Activated CD8-positive, alpha-beta memory T cell treated with anti-CD3 and anti-CD28 coated beads, Interleukin-2, amount 10 ng/mL, durations not matched to agents 7 days and 5 days (primary cell): ENCODE measurements around the gene COL28A1. TPM values are rescaled to one million over a fixed set of nuclear protein-coding genes. Genes with fewer than 3 reads are reported as not detected.

Experiments used
- ATAC-seq: fragments of 150-1000 bp; cut with Tn5 transposase; one replicate; pipeline ENCODE4 v1.10.0; 2021; ENCODE audit warnings: moderate library complexity
- CTCF ChIA-PET: fragments of 350-600 bp; sonication (Branson Sonifier 250); formaldehyde crosslinking; loops from one replicate; lab custom pipeline; 2021; ENCODE audit warnings: antibody characterized with exemption; lab: Charles Lee
- DNase-seq: peaks from one replicate; pipeline ENCODE4 v3.0.0-alpha.2; 2020
- H3K27ac Mint-ChIP-seq: one replicate; pipeline ENCODE4 v1.8.0; 2021; ENCODE audit warnings: mild to moderate bottlenecking, mixed read lengths
- H3K27me3 Mint-ChIP-seq: one replicate; pipeline ENCODE4 v1.8.0; 2021; ENCODE audit warnings: mixed read lengths
- H3K36me3 Mint-ChIP-seq: one replicate; pipeline ENCODE4 v1.8.0; 2021; ENCODE audit warnings: mild to moderate bottlenecking, mixed read lengths
- H3K4me1 Mint-ChIP-seq: one replicate; pipeline ENCODE4 v1.8.0; 2021; ENCODE audit warnings: mixed read lengths
- H3K4me3 Mint-ChIP-seq: one replicate; pipeline ENCODE4 v1.8.0; 2021; ENCODE audit warnings: mild to moderate bottlenecking, moderate library complexity, mixed read lengths
- H3K9me3 Mint-ChIP-seq: one replicate; pipeline ENCODE4 v1.8.0; 2022; ENCODE audit warnings: low read depth, mixed read lengths
- total RNA-seq, 2 experiments: library from RNA; stranded (reverse); gene quantifications; one replicate each; pipeline ENCODE4 v1.2.3, GENCODE V29; 2021

COL28A1 gene
- total RNA-seq, 2 experiments from 2014 or later, result not detected

DNA sequence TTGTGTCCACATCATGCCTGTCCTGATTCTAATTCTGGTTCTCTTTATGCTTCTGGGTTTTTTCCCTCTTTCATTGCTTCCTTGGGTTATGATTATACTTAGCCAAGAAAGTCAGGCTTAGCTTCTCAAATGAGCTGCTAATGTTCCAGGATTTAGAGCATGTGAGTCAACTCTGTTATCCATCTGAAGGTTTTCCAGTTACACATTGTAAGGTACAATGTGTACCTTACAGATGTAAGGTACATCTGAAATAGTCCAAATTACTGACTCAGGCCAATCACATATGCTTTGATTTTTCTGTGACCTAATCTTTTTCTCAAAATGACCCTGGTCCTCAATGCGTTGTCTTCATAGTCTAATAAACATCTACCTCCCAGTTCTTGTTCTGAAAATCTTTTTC is 17.7 kb upstream of the COL28A1 start:
- DNase-seq (no peak), ATAC-seq (no peak)
- H3K4me1 Mint-ChIP-seq, result no peaks in the 10 kb centered on the region
- peaks cover 7% of the 10 kb centered on the region for H3K36me3 Mint-ChIP-seq
- H3K4me3 Mint-ChIP-seq, result no peak overlapping the region
- CTCF ChIA-PET, result interaction anchor here (0.8 kb wide), 1 partner anchor 450 kb away, joined by 3 read pairs; no protein-coding TSS in a partner anchor
- H3K27me3 Mint-ChIP-seq, result peaks cover 3% of the 10 kb centered on the region
- no peak overlapping the region for H3K27ac Mint-ChIP-seq
- peaks cover 2% of the 10 kb centered on the region for H3K9me3 Mint-ChIP-seq

DNA sequence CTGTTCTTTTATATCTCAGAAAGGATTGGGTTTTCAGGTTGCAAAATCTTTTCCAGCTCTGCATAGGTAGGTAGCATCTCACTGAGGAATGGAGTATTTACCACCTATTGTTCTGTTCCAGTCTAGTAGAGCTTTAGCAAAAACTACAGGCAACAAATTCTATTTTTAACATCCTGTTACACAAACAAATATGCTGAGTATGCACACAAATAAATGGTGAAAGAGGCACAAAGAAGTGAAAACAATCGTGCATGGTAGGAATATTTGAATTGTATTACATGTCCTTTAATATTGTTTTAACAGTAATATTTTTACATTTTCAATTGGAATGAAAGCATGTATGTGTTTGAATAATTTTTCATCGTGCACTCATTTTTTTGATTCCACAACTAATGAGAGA is 16.5 kb upstream of the COL28A1 start:
- H3K4me1 Mint-ChIP-seq, result no peaks in the 10 kb centered on the region

DNA sequence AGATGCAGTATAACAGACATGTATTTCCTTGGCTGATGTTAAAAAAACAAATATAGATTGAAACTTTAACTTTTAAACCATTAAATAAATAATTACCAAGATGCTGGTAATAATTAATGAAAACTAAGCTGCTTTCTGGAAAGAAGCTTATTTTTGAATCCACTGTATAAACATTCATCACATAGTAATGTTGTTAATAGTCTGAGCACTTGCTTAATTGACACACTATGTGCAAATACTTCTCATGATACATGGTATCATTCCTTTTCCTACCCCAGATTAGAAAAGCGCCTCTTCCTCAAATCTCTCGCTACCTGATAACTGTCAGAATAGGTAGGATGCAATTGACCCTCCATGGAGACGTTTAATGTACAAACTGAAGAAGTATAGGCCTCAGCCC is 15.0 kb upstream of the COL28A1 start:
- ATAC-seq (no peak), DNase-seq (no peak)
- Mint-ChIP-seq H3K27me3 (peaks cover 4% of the 10 kb centered on the region), H3K4me1 (no peaks in the 10 kb centered on the region), H3K9me3 (no peaks in the 10 kb centered on the region), H3K27ac (no peak overlapping the region), H3K36me3 (no peaks in the 10 kb centered on the region), H3K4me3 (no peak overlapping the region)
- CTCF ChIA-PET, result no interaction called here

More for the DNA sequence above, 16.5 kb upstream of the COL28A1 start:
- Mint-ChIP-seq H3K27me3 (peaks cover 4% of the 10 kb centered on the region), H3K27ac (no peak overlapping the region), H3K9me3 (no peaks in the 10 kb centered on the region), H3K36me3 (no peaks in the 10 kb centered on the region), H3K4me3 (no peak overlapping the region)
- DNase-seq (no peak), ATAC-seq (no peak)
- CTCF ChIA-PET, result no interaction called here

DNA sequence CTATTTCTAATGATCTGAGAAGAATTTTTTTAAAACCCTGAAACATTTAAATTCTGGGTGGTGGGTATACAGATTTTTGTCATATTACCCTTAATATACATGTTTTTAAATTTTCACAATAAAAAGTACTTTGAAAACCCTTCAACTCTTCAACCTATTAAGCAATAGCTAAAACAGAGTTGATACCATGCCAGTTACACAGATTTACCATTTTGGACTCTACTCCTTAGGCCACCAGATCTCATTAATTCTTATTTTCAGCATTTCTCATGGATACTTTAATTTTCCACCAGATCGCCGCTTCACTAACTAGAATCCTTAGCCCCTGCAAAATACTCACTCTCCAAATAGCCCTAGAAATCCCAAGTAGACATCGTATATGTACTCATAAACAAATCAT is 12.7 kb upstream of the COL28A1 start:
- no peak for ATAC-seq
- Mint-ChIP-seq H3K4me1 (no peaks in the 10 kb centered on the region), H3K36me3 (no peaks in the 10 kb centered on the region), H3K27me3 (peaks cover 4% of the 10 kb centered on the region), H3K9me3 (no peaks in the 10 kb centered on the region), H3K27ac (no peak overlapping the region), H3K4me3 (no peak overlapping the region)
- CTCF ChIA-PET, result no interaction called here
- no peak for DNase-seq

DNA sequence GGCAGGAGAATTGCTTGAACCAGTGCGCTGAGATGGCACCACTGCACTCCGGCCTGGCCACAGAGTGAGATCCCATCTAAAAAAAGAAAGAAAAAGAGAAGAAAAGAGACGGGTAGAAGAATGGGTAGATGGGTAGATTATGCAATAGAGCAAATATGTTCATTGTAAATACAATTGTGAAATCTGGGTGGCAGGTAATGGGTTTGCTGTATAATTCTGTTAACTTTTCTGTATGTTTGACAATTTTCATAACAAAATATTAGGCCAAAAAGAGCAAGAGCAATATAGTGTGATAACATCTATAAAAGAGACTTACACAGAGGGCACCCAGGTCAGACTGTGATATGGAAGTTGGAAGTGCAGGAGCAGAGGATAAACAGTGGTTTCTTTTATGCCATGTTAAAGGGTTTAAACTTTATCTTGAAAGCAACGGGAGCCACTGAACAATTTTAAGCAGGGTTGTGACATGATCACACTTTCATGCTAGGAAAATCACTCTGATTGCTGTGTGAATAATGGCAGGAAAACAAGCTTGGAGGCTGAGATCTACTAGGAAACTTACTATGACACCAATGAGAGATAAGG is 6.7 kb upstream of the COL28A1 start:
- ATAC-seq (no peak), DNase-seq (no peak)
- CTCF ChIA-PET, result interaction anchor here (1.0 to 1.8 kb wide), 2 partner anchors 118 to 439 kb away, joined by 4 to 6 read pairs; no protein-coding TSS in a partner anchor
- Mint-ChIP-seq H3K27me3 (peaks cover 6% of the 10 kb centered on the region), H3K4me1 (peaks cover 2% of the 10 kb centered on the region), H3K4me3 (no peak overlapping the region), H3K36me3 (no peaks in the 10 kb centered on the region), H3K27ac (no peak overlapping the region), H3K9me3 (no peaks in the 10 kb centered on the region)

DNA sequence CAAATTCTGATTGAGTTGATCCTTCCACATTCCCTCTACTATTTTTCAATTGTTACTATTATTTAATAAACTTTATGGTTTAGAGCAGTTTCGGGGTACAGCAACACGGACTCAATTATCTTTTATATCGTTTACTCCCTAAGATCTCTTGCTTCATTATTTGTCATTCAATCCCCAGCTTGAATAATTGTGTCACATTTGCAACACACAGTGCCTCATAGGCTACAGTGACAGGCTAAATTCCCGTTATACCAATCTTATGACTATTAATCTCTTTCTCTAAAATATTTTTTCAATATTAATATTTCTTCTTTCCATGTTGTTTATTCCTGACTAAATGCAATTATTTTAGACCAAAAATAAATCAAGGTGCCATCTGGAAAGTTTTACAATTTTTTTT is 4.0 kb upstream of the COL28A1 start:
- H3K4me1 Mint-ChIP-seq, result peaks cover 2% of the 10 kb centered on the region
- H3K27me3 Mint-ChIP-seq, result peaks cover 13% of the 10 kb centered on the region
- CTCF ChIA-PET, result interaction anchor here (0.7 kb wide), 1 partner anchor 429 kb away, joined by 3 read pairs; no protein-coding TSS in a partner anchor
- no peaks in the 10 kb centered on the region for H3K9me3 Mint-ChIP-seq
- no peak overlapping the region for H3K27ac Mint-ChIP-seq
- H3K4me3 Mint-ChIP-seq, result no peak overlapping the region
- no peak for DNase-seq
- ATAC-seq, result no peak
- H3K36me3 Mint-ChIP-seq, result no peaks in the 10 kb centered on the region

DNA sequence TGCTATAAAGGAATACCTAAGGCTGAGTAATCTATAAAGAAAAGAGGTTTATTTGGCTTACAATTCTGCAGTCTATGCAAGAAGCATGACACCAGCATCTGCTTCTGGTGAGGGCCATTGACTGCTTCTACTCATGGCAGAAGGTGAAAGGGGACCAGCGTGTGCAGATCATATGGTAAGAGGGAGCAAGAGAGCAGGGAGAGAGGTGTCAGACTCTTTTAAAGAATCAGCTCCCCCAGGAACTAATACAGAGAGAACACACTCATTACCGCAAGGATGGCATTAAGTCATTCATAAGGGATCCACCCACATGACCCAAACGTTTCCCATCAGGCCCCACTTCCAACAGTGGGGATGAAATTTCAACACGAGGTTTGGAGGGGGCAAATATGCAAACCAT is 3.5 kb upstream of the COL28A1 start:
- no peak for DNase-seq
- CTCF ChIA-PET, result no interaction called here
- ATAC-seq, result no peak
- Mint-ChIP-seq H3K4me1 (peaks cover 2% of the 10 kb centered on the region), H3K9me3 (no peaks in the 10 kb centered on the region), H3K27me3 (peaks cover 15% of the 10 kb centered on the region), H3K4me3 (no peak overlapping the region), H3K27ac (no peak overlapping the region), H3K36me3 (no peaks in the 10 kb centered on the region)

DNA sequence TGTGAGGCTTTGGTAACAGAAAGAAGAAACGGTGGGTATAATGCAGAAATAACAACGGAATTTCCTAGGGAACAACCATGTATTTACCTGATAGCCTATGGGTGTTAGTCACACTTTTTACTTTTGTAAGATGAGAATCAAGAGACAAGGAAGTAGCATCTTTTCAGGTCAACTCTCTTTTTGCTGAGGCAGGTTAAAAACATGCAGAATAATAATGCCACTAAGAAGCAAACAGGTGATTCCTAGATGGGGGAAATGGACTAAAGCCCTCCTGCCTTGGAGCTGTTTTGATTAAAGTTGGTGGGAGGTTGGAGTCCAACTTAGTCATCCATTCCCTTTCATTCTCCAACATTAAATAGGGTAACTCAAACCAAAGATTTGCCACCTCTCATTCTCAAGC is 2.0 kb upstream of the COL28A1 start:
- DNase-seq (no peak), ATAC-seq (no peak)
- CTCF ChIA-PET, result interaction anchor here (1.0 to 1.1 kb wide), 2 partner anchors 432 to 434 kb away, joined by 3 to 4 read pairs; no protein-coding TSS in a partner anchor
- Mint-ChIP-seq H3K36me3 (no peaks in the 10 kb centered on the region), H3K4me1 (peaks cover 2% of the 10 kb centered on the region), H3K9me3 (no peaks in the 10 kb centered on the region), H3K27me3 (peaks cover 21% of the 10 kb centered on the region), H3K27ac (no peak overlapping the region), H3K4me3 (no peak overlapping the region)

DNA sequence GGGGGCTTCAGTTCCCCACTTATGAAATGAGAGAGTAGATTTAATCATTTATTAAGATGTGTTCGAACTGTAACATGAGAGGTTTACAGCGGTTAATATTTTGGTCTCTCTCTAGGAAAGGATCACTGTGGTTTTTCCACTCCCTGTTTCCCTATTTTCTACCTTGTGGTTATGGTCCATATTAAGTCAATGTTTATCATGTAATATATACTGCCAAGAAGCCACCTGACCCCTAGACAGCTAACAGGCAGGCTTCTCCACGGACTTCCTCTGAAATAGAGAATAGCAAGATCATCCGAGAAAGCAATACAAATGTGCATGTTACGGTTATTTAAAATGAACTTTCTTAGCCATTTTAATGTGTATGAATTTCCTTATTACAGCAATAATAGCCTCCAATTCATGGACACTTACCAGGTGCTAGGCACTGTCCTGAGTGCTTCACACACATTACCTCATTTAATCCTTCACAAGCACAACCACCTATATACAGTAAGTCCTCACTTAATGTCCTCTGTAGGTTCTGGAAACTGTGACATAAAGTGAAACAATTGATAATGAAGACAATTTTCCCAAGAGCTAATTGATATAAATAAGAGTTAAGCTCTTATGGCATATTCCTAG is 835 bp upstream of the COL28A1 start:
- DNase-seq (no peak), ATAC-seq (no peak)
- Mint-ChIP-seq H3K4me3 (no peak overlapping the region), H3K27me3 (peaks cover 26% of the 10 kb centered on the region), H3K27ac (no peak overlapping the region), H3K36me3 (no peaks in the 10 kb centered on the region), H3K4me1 (peaks cover 1% of the 10 kb centered on the region), H3K9me3 (no peaks in the 10 kb centered on the region)
- CTCF ChIA-PET, result interaction anchor here (1.0 kb wide), 1 partner anchor 437 kb away, joined by 3 read pairs; no protein-coding TSS in a partner anchor

DNA sequence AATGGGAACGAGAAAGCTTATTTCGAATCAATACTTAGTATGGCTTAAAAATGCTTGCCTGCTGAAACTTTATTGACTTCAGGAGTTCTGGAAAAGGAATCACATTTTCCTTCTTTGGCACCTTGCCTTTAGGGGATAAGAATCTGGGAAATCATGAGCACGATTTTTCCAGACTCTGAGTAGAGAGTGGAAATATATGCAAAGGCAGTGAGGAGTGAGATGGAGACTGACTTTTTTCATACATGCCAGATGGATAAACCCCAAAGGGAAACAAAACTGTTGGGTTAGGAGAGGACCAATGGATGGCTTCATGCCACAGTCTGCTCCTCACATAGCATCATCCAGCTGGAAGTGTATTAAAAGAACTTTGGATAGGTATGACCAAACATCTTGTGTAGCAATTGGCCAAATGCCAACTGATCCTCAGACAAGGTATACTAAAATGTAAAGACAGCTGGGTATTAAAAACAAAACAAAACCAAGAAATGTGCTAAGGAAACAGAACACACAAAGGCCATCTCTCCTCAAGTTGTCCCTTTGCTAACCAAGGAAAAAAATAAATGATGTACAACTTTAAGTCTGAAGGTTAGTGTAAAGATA is 1.7 kb downstream of the COL28A1 start:
- peaks cover 25% of the 10 kb centered on the region for H3K27me3 Mint-ChIP-seq
- no peaks in the 10 kb centered on the region for H3K4me1 Mint-ChIP-seq
- H3K36me3 Mint-ChIP-seq, result no peaks in the 10 kb centered on the region
- H3K9me3 Mint-ChIP-seq, result no peaks in the 10 kb centered on the region
- H3K27ac Mint-ChIP-seq, result no peak overlapping the region
- CTCF ChIA-PET, result no interaction called here
- DNase-seq (no peak), ATAC-seq (no peak)
- H3K4me3 Mint-ChIP-seq, result no peak overlapping the region

DNA sequence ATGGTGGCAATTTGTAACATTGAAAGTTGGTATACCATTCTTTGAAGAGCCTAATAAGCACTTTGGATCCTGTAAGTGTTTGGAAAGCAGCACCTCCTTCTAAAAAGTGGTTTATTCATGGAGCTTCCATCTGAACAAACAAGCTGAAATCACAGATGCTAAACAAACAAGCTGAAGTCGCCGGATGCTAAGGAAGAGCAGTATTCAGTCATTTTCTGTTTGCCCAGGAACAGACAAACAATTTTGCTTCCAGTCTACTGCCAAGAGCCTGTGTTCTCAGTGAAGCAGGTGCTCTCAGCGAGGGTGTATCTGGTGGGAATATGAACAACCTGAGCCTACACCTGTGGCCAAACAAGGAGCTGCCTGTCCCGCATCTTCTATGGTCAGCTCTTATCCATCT is 6.3 kb downstream of the COL28A1 start:
- Mint-ChIP-seq H3K9me3 (no peaks in the 10 kb centered on the region), H3K27ac (no peak overlapping the region), H3K27me3 (peaks cover 18% of the 10 kb centered on the region), H3K36me3 (no peaks in the 10 kb centered on the region), H3K4me3 (no peak overlapping the region), H3K4me1 (no peaks in the 10 kb centered on the region)
- ATAC-seq (no peak), DNase-seq (no peak)
- CTCF ChIA-PET, result interaction anchor here (0.7 kb wide), 1 partner anchor 108 kb away, joined by 3 read pairs; no protein-coding TSS in a partner anchor

DNA sequence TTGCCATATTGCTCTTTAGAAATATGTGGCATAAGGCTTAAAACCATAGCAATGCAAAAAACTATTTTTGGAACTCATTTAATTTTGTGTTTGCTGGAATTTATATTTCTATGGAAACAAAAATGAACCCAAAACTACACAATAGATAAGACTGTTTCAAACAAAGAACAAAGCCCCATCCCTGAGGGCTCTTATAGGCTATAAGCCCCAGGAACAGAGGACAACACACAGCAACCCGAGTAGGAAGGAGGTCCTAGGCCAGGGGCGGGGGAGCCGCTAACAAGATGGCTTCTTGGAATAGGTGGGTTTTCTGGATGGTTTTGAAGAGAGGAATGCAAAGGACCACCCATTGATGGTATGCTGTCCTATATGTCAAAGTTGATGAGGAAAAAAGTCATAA is 8.6 kb downstream of the COL28A1 start:
- Mint-ChIP-seq H3K36me3 (no peaks in the 10 kb centered on the region), H3K27ac (no peak overlapping the region), H3K4me1 (no peaks in the 10 kb centered on the region), H3K27me3 (peaks cover 10% of the 10 kb centered on the region), H3K9me3 (no peaks in the 10 kb centered on the region), H3K4me3 (no peak overlapping the region)
- no peak for ATAC-seq
- CTCF ChIA-PET, result no interaction called here
- DNase-seq, result no peak

DNA sequence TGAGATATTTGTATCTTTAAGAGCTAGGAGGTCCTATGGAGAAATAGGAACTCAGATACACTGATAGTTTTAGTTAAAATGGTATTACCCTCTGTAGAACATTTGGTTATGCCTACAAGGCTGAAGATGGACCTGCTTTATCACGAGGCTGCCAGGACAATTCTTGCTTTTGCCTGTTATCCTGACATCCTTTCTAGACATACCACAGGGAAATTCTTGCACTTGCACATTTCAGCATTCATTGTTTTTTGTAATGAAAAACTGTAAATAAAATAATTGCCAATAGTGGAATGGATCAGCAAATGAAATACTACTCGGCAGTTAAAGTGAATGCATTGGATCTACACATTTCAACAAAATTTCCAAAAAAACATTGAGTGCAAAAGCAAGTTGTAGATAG is 9.7 kb downstream of the COL28A1 start:
- ATAC-seq, result no peak
- Mint-ChIP-seq H3K27me3 (peaks cover 4% of the 10 kb centered on the region), H3K4me3 (no peak overlapping the region), H3K4me1 (peaks cover 6% of the 10 kb centered on the region), H3K27ac (no peak overlapping the region), H3K36me3 (no peaks in the 10 kb centered on the region), H3K9me3 (no peaks in the 10 kb centered on the region)
- DNase-seq, result no peak
- CTCF ChIA-PET, result interaction anchor here (1.1 kb wide), 1 partner anchor 424 kb away, joined by 3 read pairs; no protein-coding TSS in a partner anchor

DNA sequence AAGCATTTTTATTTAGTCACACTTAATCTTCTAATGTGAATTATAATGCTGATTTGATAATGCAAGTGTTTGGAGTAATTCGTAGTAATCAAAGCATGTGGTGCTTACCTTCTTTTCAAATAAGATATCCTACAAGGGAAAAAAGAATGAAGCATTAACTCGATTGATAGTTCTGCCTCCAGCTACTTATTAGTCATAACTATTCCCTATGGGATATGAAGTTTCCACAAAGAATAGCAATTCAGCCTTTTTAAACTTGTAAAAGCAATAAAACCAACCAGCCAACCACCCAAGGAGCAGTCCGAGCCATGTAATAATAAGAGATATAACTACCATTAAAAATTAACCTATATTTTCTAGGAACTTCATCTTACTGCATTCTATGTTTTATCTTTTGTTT is 11.6 kb downstream of the COL28A1 start:
- Mint-ChIP-seq H3K4me3 (no peak overlapping the region), H3K27ac (no peak overlapping the region), H3K9me3 (no peaks in the 10 kb centered on the region), H3K36me3 (no peaks in the 10 kb centered on the region), H3K27me3 (peaks cover 7% of the 10 kb centered on the region), H3K4me1 (peaks cover 6% of the 10 kb centered on the region)
- DNase-seq (no peak), ATAC-seq (no peak)
- CTCF ChIA-PET, result no interaction called here
